ENCODE results near the gene OCEL1. TPM values are rescaled to one million over a fixed set of nuclear protein-coding genes. Genes with fewer than 3 reads are reported as not detected.
A peak's percentile ranks its signal among the peaks of the same experiment; 100 is the strongest.

The OCEL1 gene
- total and polyA plus RNA-seq, 2 of the 13 experiments (the other 11 are each of a cell fraction or from before 2014, with no cell fraction given): 10.6 to 17.2 TPM

DNA sequence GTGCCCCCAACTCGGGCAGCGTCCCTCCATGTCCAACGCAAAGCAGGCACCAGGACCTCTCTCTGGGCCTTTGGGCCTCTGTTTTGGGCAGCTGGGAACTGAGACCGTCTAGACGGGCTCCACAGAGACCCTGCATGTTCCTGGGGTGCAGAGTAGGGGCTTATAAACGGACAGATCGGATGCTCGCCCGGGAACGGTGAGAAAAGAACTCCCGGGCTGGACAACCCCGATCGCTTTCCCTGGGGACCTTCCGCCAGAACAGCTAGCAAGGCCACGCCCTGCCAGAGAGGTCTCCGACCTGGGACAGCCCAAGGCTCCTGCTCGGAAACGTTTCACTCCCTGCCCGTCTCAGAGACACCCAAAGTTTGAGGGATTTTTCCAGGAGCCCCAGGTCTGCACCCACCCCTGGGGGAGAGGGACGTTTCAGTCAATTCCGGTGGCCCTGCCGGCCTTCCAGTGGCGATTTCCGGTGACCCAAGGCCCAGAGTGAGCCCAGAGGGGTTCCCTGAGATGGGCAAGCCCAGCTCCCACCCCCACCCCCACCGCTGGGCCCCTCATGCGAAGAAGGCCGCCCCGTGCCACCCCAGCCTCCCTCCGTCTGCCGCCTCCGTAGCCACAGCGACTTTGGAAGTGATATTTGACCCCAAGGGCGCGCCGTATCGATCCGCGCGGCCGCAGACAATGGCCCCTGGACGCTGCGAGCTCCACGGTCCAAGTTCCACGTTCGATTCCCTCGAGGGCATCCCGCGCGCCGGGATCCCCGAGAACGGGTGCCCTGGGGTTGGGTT, 18.0 kb downstream of the OCEL1 start (continued):
- TF ChIP-seq ELK4 (CRISPR knock-in tag; IDR thresholded peaks at IDR 0.05; ENCODE audit: borderline replicate concordance): no peak
- no peak for TF ChIP-seq ISX (CRISPR knock-in tag; conservative IDR thresholded peaks at IDR 0.05)
- TF ChIP-seq HDAC1 (CRISPR knock-in tag; IDR thresholded peaks at IDR 0.05): peak; percentile 92
- TF ChIP-seq NKX3-1 (CRISPR knock-in tag; IDR thresholded peaks at IDR 0.05): peak; percentile 38; the same call in 1 of the 2 replicates
- no peak for TF ChIP-seq ZNF326 (CRISPR knock-in tag; IDR thresholded peaks at IDR 0.05; ENCODE audit: borderline replicate concordance)
- TF ChIP-seq PREB (CRISPR knock-in tag; IDR thresholded peaks at IDR 0.05): no peak
- no peak for TF ChIP-seq NFIB (CRISPR knock-in tag; IDR thresholded peaks at IDR 0.05; ENCODE audit: borderline replicate concordance)
- TF ChIP-seq FOXM1 (CRISPR knock-in tag; IDR thresholded peaks at IDR 0.05): no peak
- TF ChIP-seq ELF4 (CRISPR knock-in tag; IDR thresholded peaks at IDR 0.05; ENCODE audit: borderline replicate concordance): no peak
- no peak for TF ChIP-seq DDIT3 (CRISPR knock-in tag; IDR thresholded peaks at IDR 0.05)
- no peak; the same call in 1 of the 2 replicates for TF ChIP-seq ZNF746 (CRISPR knock-in tag; IDR thresholded peaks at IDR 0.05)
- TF ChIP-seq ZNF580 (CRISPR knock-in tag; IDR thresholded peaks at IDR 0.05; ENCODE audit: borderline replicate concordance, low read depth): no peak
- no peak for TF ChIP-seq ZBTB1 (CRISPR knock-in tag; IDR thresholded peaks at IDR 0.05; ENCODE audit: borderline replicate concordance)
- no peak; the same call in 1 of the 2 replicates for TF ChIP-seq BORCS8-MEF2B (CRISPR knock-in tag; IDR thresholded peaks at IDR 0.05)
- TF ChIP-seq, protein P1, sequence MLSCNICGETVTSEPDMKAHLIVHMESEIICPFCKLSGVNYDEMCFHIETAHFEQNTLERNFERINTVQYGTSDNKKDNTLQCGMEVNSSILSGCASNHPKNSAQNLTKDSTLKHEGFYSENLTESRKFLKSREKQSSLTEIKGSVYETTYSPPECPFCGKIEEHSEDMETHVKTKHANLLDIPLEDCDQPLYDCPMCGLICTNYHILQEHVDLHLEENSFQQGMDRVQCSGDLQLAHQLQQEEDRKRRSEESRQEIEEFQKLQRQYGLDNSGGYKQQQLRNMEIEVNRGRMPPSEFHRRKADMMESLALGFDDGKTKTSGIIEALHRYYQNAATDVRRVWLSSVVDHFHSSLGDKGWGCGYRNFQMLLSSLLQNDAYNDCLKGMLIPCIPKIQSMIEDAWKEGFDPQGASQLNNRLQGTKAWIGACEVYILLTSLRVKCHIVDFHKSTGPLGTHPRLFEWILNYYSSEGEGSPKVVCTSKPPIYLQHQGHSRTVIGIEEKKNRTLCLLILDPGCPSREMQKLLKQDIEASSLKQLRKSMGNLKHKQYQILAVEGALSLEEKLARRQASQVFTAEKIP (CRISPR knock-in tag; IDR thresholded peaks at IDR 0.05; ENCODE audit: borderline replicate concordance): no peak
- no peak for TF ChIP-seq ZNF878 (CRISPR knock-in tag; IDR thresholded peaks at IDR 0.05)
- no peak for TF ChIP-seq PCBP2 (optimal IDR thresholded peaks at IDR 0.05; ENCODE audit: low read depth, low read length, poor library complexity, severe bottlenecking)
- TF ChIP-seq SP5 (CRISPR knock-in tag; IDR thresholded peaks at IDR 0.05; ENCODE audit: borderline replicate concordance, low read depth): peak; percentile 58
- TF ChIP-seq RXRA (CRISPR knock-in tag; IDR thresholded peaks at IDR 0.05): peak; percentile 95
- TF ChIP-seq ZC3H4 (CRISPR knock-in tag; IDR thresholded peaks at IDR 0.05; ENCODE audit: borderline replicate concordance): no peak
- TF ChIP-seq ZNF549 (CRISPR knock-in tag; IDR thresholded peaks at IDR 0.05): no peak
- peak; percentile 26; the same call in 1 of the 2 replicates for TF ChIP-seq ELF3 (CRISPR knock-in tag; IDR thresholded peaks at IDR 0.05)
- no peak for TF ChIP-seq ZBTB33 (CRISPR knock-in tag; IDR thresholded peaks at IDR 0.05)
- TF ChIP-seq RAD51 (IDR thresholded peaks at IDR 0.05; ENCODE audit: borderline replicate concordance): no peak

Measured in HepG2 (cell line).